K562 (cell line): ENCODE results near the gene FBXO10.

Experiments used
- BRCA1 ChIP-seq, 2 experiments: fragments of 450-650 bp in 1 of 2; sonication (generic) in 1 of 2; formaldehyde crosslinking in 1 of 2; IDR thresholded peaks; 2 replicates each; pipeline versions ENCODE4 v1.5.0 to v1.6.1; 2017 to 2020; ENCODE audit warnings: mild to moderate bottlenecking in 1 of 2, missing genetic modification reagents in 1 of 2
- C11orf30 ChIP-seq: fragments of 450-650 bp; IDR thresholded peaks from 2 replicates; pipeline ENCODE4 v1.6.1; 2016; ENCODE audit warnings: low read depth, mild to moderate bottlenecking
- FOXP1 ChIP-seq: sonication (generic); formaldehyde crosslinking; IDR thresholded peaks from 2 replicates; pipeline ENCODE4 v1.8.0; 2022; ENCODE audit warnings: mild to moderate bottlenecking, missing genetic modification reagents
- NFRKB ChIP-seq: fragments of 450-650 bp; IDR thresholded peaks from 2 replicates; pipeline ENCODE4 v1.6.1; 2016; ENCODE audit warnings: low read depth
- NFXL1 ChIP-seq: fragments of 450-650 bp; formaldehyde crosslinking; IDR thresholded peaks from 2 replicates; pipeline ENCODE4 v1.4.0; 2021; ENCODE audit warnings: mild to moderate bottlenecking
- RBM39 ChIP-seq: fragments of 200-400 bp; formaldehyde crosslinking; optimal IDR thresholded peaks from 2 replicates; pipeline ENCODE3; 2018; ENCODE audit warnings: low read depth, low read length
- SAFB2 ChIP-seq: fragments of 200-400 bp; formaldehyde crosslinking; IDR thresholded peaks from 2 replicates; pipeline ENCODE4 v1.6.1; 2018; ENCODE audit warnings: borderline replicate concordance, low read length, low read depth, moderate library complexity; ENCODE audit not compliant: severe bottlenecking
- TAF1 ChIP-seq: IDR thresholded peaks from 2 replicates; pipeline ENCODE4 v1.6.1; 2011; ENCODE audit warnings: mild to moderate bottlenecking, low read length, moderate library complexity; ENCODE audit not compliant: insufficient read depth, control insufficient read depth, severe bottlenecking; ENCODE audit errors: extremely low read depth
- ZKSCAN1 ChIP-seq: fragments of 150-350 bp; IDR thresholded peaks from 2 replicates; pipeline ENCODE4 v1.6.1; 2016; ENCODE audit warnings: low read depth, low read length
- ZNF133 ChIP-seq: fragments of 250-450 bp; sonication (Bioruptor Pico); IDR thresholded peaks from 2 replicates; pipeline ENCODE4 v1.4.0; 2020; ENCODE audit warnings: mild to moderate bottlenecking
- ZNF24 ChIP-seq: fragments of 450-650 bp; IDR thresholded peaks from 2 replicates; pipeline ENCODE4 v1.6.1; 2016
- TF ChIP-seq, protein P1 (sequence below), 3 experiments: IDR thresholded peaks in 2 of 3; conservative IDR thresholded peaks in 1 of 3; 2 replicates each; pipeline ENCODE4 v1.5.1; 2011 to 2012; ENCODE audit warnings: low read length in 3 of 3, mild to moderate bottlenecking in 3 of 3, control low read depth in 2 of 3, improper control_type of control experiment in 1 of 3, inconsistent platforms in 1 of 3, low read depth in 1 of 3, mixed read lengths in 1 of 3, moderate library complexity in 1 of 3; ENCODE audit not compliant: insufficient read depth in 2 of 3
- TF ChIP-seq, protein P2 (sequence below): fragments of 450-650 bp; formaldehyde crosslinking; IDR thresholded peaks from 2 replicates; pipeline ENCODE4 v1.4.0; 2022; ENCODE audit warnings: mild to moderate bottlenecking, moderate library complexity

- TF ChIP-seq ZNF24 (no peak), C11orf30 (no peak), NFXL1 (CRISPR knock-in tag) (no peak), SAFB2 (no peak), ZKSCAN1 (no peak), ZNF133 (CRISPR knock-in tag) (no peak), FOXP1 (no peak), BRCA1 (IDR thresholded peaks at IDR 0.05) (no peak), BRCA1 (CRISPR knock-in tag; IDR thresholded peaks at IDR 0.05) (no peak), TAF1 (no peak), RBM39 (no peak), NFRKB (no peak)
- TF ChIP-seq, protein P1, sequence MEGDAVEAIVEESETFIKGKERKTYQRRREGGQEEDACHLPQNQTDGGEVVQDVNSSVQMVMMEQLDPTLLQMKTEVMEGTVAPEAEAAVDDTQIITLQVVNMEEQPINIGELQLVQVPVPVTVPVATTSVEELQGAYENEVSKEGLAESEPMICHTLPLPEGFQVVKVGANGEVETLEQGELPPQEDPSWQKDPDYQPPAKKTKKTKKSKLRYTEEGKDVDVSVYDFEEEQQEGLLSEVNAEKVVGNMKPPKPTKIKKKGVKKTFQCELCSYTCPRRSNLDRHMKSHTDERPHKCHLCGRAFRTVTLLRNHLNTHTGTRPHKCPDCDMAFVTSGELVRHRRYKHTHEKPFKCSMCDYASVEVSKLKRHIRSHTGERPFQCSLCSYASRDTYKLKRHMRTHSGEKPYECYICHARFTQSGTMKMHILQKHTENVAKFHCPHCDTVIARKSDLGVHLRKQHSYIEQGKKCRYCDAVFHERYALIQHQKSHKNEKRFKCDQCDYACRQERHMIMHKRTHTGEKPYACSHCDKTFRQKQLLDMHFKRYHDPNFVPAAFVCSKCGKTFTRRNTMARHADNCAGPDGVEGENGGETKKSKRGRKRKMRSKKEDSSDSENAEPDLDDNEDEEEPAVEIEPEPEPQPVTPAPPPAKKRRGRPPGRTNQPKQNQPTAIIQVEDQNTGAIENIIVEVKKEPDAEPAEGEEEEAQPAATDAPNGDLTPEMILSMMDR (IDR thresholded peaks at IDR 0.05 in 2 of 3, conservative IDR thresholded peaks at IDR 0.05 in 1 of 3; ENCODE audit: insufficient read depth in 2 of 3, low read depth in 1 of 3, low read length in 3 of 3): no peak
- TF ChIP-seq, protein P2, sequence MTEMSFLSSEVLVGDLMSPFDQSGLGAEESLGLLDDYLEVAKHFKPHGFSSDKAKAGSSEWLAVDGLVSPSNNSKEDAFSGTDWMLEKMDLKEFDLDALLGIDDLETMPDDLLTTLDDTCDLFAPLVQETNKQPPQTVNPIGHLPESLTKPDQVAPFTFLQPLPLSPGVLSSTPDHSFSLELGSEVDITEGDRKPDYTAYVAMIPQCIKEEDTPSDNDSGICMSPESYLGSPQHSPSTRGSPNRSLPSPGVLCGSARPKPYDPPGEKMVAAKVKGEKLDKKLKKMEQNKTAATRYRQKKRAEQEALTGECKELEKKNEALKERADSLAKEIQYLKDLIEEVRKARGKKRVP: no peak
Observed at GRCh38 chr9:37571282-37571681, 4.9 kb downstream of the FBXO10 start.
